H9 (cell line): ENCODE measurements around the gene ATRN. TPM values are rescaled to one million over a fixed set of nuclear protein-coding genes. Genes with fewer than 3 reads are reported as not detected.

Experiments
- DNase-seq: peaks from one replicate; pipeline ENCODE4 v3.0.0-alpha.2; 2017
- H2AFZ ChIP-seq: one replicate; pipeline ENCODE4 v1.6.1; 2013; ENCODE audit warnings: mild to moderate bottlenecking, low read length, control low read depth, moderate library complexity
- H2AK5ac ChIP-seq: 2 replicates; pipeline ENCODE4 v1.6.1; 2013; ENCODE audit warnings: low read length, control low read depth, mixed read lengths; ENCODE audit not compliant: insufficient read length
- H2BK120ac ChIP-seq: one replicate; pipeline ENCODE4 v1.6.1; 2013; ENCODE audit warnings: low read depth, mild to moderate bottlenecking, low read length, control low read depth, inconsistent platforms; ENCODE audit not compliant: poor library complexity, severe bottlenecking
- H2BK12ac ChIP-seq: 2 replicates; pipeline ENCODE4 v1.6.1; 2013; ENCODE audit warnings: low read length, control low read depth, mixed read lengths, low read depth; ENCODE audit not compliant: insufficient read length
- H2BK15ac ChIP-seq: 2 replicates; pipeline ENCODE4 v1.6.1; 2013; ENCODE audit warnings: low read depth, low read length, control low read depth
- H2BK20ac ChIP-seq: one replicate; pipeline ENCODE4 v1.6.1; 2013; ENCODE audit warnings: low read depth, mild to moderate bottlenecking, low read length, control low read depth, inconsistent platforms; ENCODE audit not compliant: poor library complexity, severe bottlenecking
- H2BK5ac ChIP-seq: 2 replicates; pipeline ENCODE4 v1.6.1; 2013; ENCODE audit warnings: low read length, control low read depth, mixed read lengths; ENCODE audit not compliant: insufficient read length
- H3K14ac ChIP-seq: 2 replicates; pipeline ENCODE4 v1.6.1; 2013; ENCODE audit warnings: low read length, control low read depth; ENCODE audit not compliant: insufficient read depth
- H3K18ac ChIP-seq: 2 replicates; pipeline ENCODE4 v1.6.1; 2013; ENCODE audit warnings: low read depth, mild to moderate bottlenecking, mixed read lengths, low read length, control low read depth; ENCODE audit not compliant: insufficient read length
- H3K23ac ChIP-seq: 2 replicates; pipeline ENCODE4 v1.6.1; 2013; ENCODE audit warnings: low read length, control low read depth, mixed read lengths, low read depth; ENCODE audit not compliant: insufficient read length
- H3K23me2 ChIP-seq: 2 replicates; pipeline ENCODE4 v1.6.1; 2013; ENCODE audit warnings: low read depth, mild to moderate bottlenecking, mixed read lengths, low read length, control low read depth; ENCODE audit not compliant: insufficient read length, poor library complexity, severe bottlenecking
- H3K27ac ChIP-seq: 2 replicates; pipeline ENCODE4 v1.5.1; 2013; ENCODE audit warnings: low read length, control low read depth, mixed read lengths, low read depth; ENCODE audit not compliant: insufficient read length
- H3K27me3 ChIP-seq: 2 replicates; pipeline ENCODE4 v1.6.1; 2013; ENCODE audit warnings: low read length, control low read depth, inconsistent platforms; ENCODE audit not compliant: insufficient read depth
- H3K4ac ChIP-seq: 2 replicates; pipeline ENCODE4 v1.6.1; 2013; ENCODE audit warnings: low read depth, mild to moderate bottlenecking, control low read depth, inconsistent platforms, low read length, moderate library complexity
- H3K4me1 ChIP-seq: 2 replicates; pipeline ENCODE4 v1.6.1; 2013; ENCODE audit warnings: low read length, control low read depth, inconsistent platforms; ENCODE audit not compliant: insufficient read depth
- H3K4me2 ChIP-seq: 2 replicates; pipeline ENCODE4 v1.6.1; 2013; ENCODE audit warnings: low read length, control low read depth, mixed read lengths; ENCODE audit not compliant: insufficient read length, insufficient read depth
- H3K56ac ChIP-seq: 2 replicates; pipeline ENCODE4 v1.6.1; 2013; ENCODE audit warnings: low read depth, mild to moderate bottlenecking, mixed read lengths, low read length, control low read depth; ENCODE audit not compliant: insufficient read length
- H3K79me1 ChIP-seq: 2 replicates; pipeline ENCODE4 v1.6.1; 2013; ENCODE audit warnings: low read depth, mild to moderate bottlenecking, moderate library complexity, low read length, control low read depth, inconsistent platforms; ENCODE audit not compliant: insufficient read depth, poor library complexity, severe bottlenecking
- H3K79me2 ChIP-seq: 2 replicates; pipeline ENCODE4 v1.6.1; 2013; ENCODE audit warnings: low read length, control low read depth, inconsistent platforms; ENCODE audit not compliant: insufficient read depth
- H3K9ac ChIP-seq: 2 replicates; pipeline ENCODE4 v1.6.1; 2013; ENCODE audit warnings: low read length, control low read depth, mixed read lengths; ENCODE audit not compliant: insufficient read length; ENCODE audit errors: extremely low read depth
- H3K9me3 ChIP-seq: one replicate; pipeline ENCODE4 v1.6.1; 2013; ENCODE audit warnings: low read depth, low read length, inconsistent platforms; ENCODE audit not compliant: control insufficient read depth
- H3T11ph ChIP-seq: one replicate; pipeline ENCODE4 v1.6.1; 2013; ENCODE audit warnings: mild to moderate bottlenecking, low read length, control low read depth, inconsistent platforms
- H4K20me1 ChIP-seq: one replicate; pipeline ENCODE4 v1.6.1; 2013; ENCODE audit not compliant: control insufficient read depth, insufficient read length, insufficient read depth
- H4K5ac ChIP-seq: 2 replicates; pipeline ENCODE4 v1.6.1; 2013; ENCODE audit warnings: low read depth, mild to moderate bottlenecking, mixed read lengths, low read length, control low read depth; ENCODE audit not compliant: insufficient read length
- H4K8ac ChIP-seq: replicated peaks from 2 replicates; pipeline ENCODE4 v1.6.1; 2013; ENCODE audit warnings: low read length, control low read depth, mixed read lengths, low read depth; ENCODE audit not compliant: insufficient read length
- H4K91ac ChIP-seq: 2 replicates; pipeline ENCODE4 v1.6.1; 2013; ENCODE audit warnings: low read depth, mild to moderate bottlenecking, moderate library complexity, mixed read lengths, low read length, control low read depth; ENCODE audit not compliant: insufficient read length
- H3K27ac Mint-ChIP-seq, 3 experiments: 2 replicates in 2 of 3; 3 replicates in 1 of 3; pipeline ENCODE4 v1.8.0; 2020 to 2021; ENCODE audit warnings: mixed read lengths in 3 of 3, mild to moderate bottlenecking in 1 of 3, moderate library complexity in 1 of 3
- H3K27me3 Mint-ChIP-seq: 2 replicates; pipeline ENCODE4 v1.8.0; 2021; ENCODE audit warnings: low read depth, mild to moderate bottlenecking, moderate library complexity, mixed read lengths
- H3K36me3 Mint-ChIP-seq, 3 experiments: 2 replicates in 2 of 3; 3 replicates in 1 of 3; pipeline ENCODE4 v1.8.0; 2020 to 2021; ENCODE audit warnings: low read depth in 3 of 3, mixed read lengths in 3 of 3; ENCODE audit not compliant: insufficient read depth in 1 of 3
- H3K4me1 Mint-ChIP-seq, 2 experiments: 2 replicates each; pipeline ENCODE4 v1.8.0; 2020; ENCODE audit warnings: mixed read lengths in 2 of 2
- H3K4me3 Mint-ChIP-seq, 2 experiments: 2 replicates in 1 of 2; 3 replicates in 1 of 2; pipeline ENCODE4 v1.8.0; 2020 to 2021; ENCODE audit warnings: mild to moderate bottlenecking in 2 of 2, mixed read lengths in 2 of 2, moderate library complexity in 1 of 2
- H3K9me3 Mint-ChIP-seq, 2 experiments: 2 replicates in 1 of 2; 3 replicates in 1 of 2; pipeline ENCODE4 v1.8.0; 2020; ENCODE audit warnings: mild to moderate bottlenecking in 2 of 2, mixed read lengths in 2 of 2, moderate library complexity in 1 of 2
- CTCF ChIP-seq: fragments of 200-600 bp; sonication (generic); conservative IDR thresholded peaks from 3 replicates; pipeline ENCODE4 v1.8.0; 2021; ENCODE audit warnings: antibody characterized with exemption, mild to moderate bottlenecking
- WGBS: extraction: QIAGEN DNeasy Blood & Tissue Kit; methylation state at CpG from one replicate; pipeline ENCODE4 v1.1.7; 2013; ENCODE audit warnings: missing lambda C conversion rate, low lambda C conversion rate, mixed read lengths; ENCODE audit not compliant: insufficient read length; ENCODE audit errors: extremely low coverage; 5-methylcytosine and 5-hydroxymethylcytosine counted together
- total RNA-seq: library from RNA; stranded (reverse); gene quantifications from 2 replicates; pipeline ENCODE4 v1.2.1, GENCODE V29; 2021

ATRN gene
- total RNA-seq, 1 experiment from 2014 or later: 23.1 TPM

DNA sequence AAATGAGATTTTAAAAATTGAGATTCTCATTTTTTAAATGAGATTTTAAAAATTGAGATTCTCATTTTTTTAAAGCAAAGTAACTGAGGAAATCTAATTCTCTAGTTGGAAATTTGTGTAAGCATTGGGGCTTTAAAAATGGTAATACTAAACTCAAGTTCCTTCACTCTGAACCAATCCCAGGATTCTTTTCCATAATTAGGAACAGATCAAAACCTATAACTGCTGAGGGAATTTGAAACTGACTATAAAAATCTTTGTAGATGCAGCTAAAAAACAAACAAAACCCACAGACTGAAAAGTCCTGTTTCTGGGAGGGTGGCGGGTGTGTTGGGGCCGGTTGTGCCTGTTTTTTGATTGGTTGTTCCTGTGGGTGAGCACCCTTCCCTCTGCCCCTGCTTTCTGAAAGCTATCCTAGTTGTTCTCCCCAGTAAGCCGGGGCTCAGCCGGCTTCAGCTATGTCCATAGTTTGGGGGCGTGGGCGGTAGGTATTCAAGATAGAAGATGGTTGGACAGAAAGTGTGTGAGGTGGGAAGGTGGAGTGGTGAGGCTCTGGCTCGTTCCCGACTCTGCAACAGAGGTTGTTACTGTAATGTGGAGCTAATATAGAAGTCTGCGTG is 143.1 kb downstream of the ATRN start:
- no peak overlapping the region for H3K23ac ChIP-seq
- no peak overlapping the region for H3K4ac ChIP-seq
- no peak overlapping the region for H2BK15ac ChIP-seq
- peaks cover 3% of the 10 kb centered on the region for H3K4me1 ChIP-seq
- H3T11ph ChIP-seq: no peak overlapping the region
- no peak overlapping the region for H4K8ac ChIP-seq
- H3K4me3 Mint-ChIP-seq: no peak overlapping the region
- no peaks in the 10 kb centered on the region for H3K79me2 ChIP-seq
- peaks cover 13 to 16% of the 10 kb centered on the region in 2 experiments for H3K4me1 Mint-ChIP-seq
- H3K27ac Mint-ChIP-seq: peak overlapping the region in 1 of 3 experiments; percentile 51; a peak in 3 of 7 replicates
- no peaks in the 10 kb centered on the region for H3K79me1 ChIP-seq
- no peak overlapping the region for H3K27ac ChIP-seq
- no peak overlapping the region for H2BK120ac ChIP-seq
- DNase-seq: no peak
- no peak overlapping the region for H3K4me2 ChIP-seq
- no peak for TF ChIP-seq CTCF
- no peak overlapping the region for H3K9ac ChIP-seq
- H2AK5ac ChIP-seq: no peak overlapping the region
- no peak overlapping the region for H2BK5ac ChIP-seq
- H3K9me3 Mint-ChIP-seq: no peaks in the 10 kb centered on the region
- no peaks in the 10 kb centered on the region for H4K20me1 ChIP-seq
- H4K91ac ChIP-seq: no peak overlapping the region
- H4K5ac ChIP-seq: no peak overlapping the region
- no peak overlapping the region for H3K56ac ChIP-seq
- no peak overlapping the region for H3K14ac ChIP-seq
- H2AFZ ChIP-seq: no peak overlapping the region
- H3K36me3 Mint-ChIP-seq: no peaks in the 10 kb centered on the region
- no peaks in the 10 kb centered on the region for H3K23me2 ChIP-seq
- no peaks in the 10 kb centered on the region for H3K9me3 ChIP-seq
- no peaks in the 10 kb centered on the region for H3K27me3 Mint-ChIP-seq
- no peak overlapping the region for H3K18ac ChIP-seq
- no peak overlapping the region for H2BK12ac ChIP-seq
- WGBS: no CpG with 5 or more reads among the region's 9 CpGs
- H2BK20ac ChIP-seq: no peak overlapping the region
- H3K27me3 ChIP-seq: no peaks in the 10 kb centered on the region
